ENCODE results near the gene LRRC8C.

DNA sequence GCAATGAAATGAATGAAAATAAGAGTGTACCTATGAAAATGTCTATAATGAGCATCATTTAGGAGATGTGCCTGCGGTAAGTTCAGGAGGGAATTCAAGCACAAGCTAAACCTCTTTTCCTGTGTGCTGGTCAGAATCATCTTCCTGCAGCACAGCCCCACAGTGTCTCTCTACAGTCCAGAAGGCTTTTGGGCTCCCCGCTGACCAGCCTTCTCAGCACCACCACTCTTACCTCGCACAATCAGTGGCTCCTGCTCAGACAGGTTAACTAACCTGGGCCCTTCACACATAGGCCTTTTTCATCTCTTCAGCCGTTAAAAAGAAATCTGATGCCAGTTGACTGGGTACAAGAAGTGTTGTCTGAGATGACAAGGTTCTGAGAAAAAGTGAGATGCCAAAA, 57.7 kb downstream of the LRRC8C start:
- TF ChIP-seq, protein P1, sequence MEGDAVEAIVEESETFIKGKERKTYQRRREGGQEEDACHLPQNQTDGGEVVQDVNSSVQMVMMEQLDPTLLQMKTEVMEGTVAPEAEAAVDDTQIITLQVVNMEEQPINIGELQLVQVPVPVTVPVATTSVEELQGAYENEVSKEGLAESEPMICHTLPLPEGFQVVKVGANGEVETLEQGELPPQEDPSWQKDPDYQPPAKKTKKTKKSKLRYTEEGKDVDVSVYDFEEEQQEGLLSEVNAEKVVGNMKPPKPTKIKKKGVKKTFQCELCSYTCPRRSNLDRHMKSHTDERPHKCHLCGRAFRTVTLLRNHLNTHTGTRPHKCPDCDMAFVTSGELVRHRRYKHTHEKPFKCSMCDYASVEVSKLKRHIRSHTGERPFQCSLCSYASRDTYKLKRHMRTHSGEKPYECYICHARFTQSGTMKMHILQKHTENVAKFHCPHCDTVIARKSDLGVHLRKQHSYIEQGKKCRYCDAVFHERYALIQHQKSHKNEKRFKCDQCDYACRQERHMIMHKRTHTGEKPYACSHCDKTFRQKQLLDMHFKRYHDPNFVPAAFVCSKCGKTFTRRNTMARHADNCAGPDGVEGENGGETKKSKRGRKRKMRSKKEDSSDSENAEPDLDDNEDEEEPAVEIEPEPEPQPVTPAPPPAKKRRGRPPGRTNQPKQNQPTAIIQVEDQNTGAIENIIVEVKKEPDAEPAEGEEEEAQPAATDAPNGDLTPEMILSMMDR (IDR thresholded peaks at IDR 0.05; ENCODE audit: insufficient read depth, low read depth, low read length) = no peak
- no peak for TF ChIP-seq EZH2 (IDR thresholded peaks at IDR 0.05; ENCODE audit: insufficient read depth, low read length)

All from astrocyte (in vitro differentiated cells and primary cell).